NOMO-1 (cell line): ENCODE measurements around the gene PRDM13.
"Not testable (repeated sequence)": the region's sequence is repeated elsewhere in the genome, so short reads cannot be mapped to it uniquely, and the experiment has no call there.

ENCODE experiments used
- DNase-seq, 2 experiments: peaks; one replicate each; lab custom pipeline; 2025; ENCODE audit not compliant: unreplicated experiment in 2 of 2; lab: John Stamatoyannopoulos, UW

PRDM13 gene

DNA sequence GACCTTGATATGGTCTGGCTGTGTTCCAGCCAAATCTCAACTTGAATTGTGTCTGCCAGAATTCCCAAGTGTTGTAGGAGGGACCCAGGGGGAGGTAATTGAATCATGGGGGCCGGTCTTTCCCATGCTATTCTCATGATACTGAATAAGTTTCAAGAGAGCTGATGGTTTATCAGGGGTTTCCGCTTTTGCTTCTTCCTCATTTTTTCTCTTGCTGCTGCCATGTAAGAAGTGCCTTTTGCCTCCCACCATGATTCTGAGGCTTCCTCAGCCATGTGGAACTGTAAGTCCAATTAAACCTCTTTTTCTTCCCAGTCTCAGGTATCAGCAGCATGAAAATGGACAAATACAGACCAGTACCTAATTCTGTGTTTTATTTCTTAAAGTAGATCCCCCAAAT is 15.4 kb downstream of the PRDM13 start:
- DNase-seq = not testable (repeated sequence)

GRCh38 chr6:99629293-99629692 is 22.7 kb downstream of the PRDM13 start:
- no peak for DNase-seq

DNA sequence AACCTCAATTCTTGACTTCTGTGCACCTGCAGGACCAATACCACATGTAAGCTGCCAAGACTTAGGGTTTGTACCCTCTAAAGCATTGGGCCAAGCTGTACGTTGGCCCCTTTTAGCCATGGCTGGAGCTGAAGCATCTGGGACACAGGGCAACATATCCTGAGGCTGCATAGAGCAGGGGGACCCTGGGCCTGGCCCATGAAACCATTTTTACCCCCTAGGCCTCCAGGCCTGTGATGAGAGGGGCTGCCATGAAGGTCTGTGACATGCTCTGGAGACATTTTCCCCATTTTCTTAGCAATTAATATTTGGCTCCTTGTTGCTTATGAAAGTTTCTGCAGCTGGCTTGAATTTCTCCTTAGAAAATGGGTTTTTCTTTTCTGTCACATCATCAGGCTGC is 31.0 kb downstream of the PRDM13 start:
- no peak for DNase-seq

DNA sequence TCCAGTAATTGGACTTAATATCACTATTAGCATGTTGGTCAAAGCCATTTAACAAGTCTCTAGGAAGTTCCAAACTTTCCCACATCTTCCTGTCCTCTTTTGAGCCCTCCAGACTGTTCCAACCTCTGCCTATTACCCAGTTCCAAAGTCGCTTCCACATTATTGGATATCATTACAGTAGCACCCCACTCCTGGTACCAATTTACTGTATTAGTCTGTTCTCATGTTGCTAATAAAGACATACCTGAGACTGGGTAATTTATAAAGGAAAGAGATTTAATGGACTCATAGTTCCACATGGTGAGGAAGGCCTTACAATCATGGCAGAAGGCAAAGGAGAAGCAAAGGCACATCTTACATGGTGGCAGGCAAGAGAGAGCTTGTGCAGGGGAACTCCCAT is 31.7 kb downstream of the PRDM13 start:
- DNase-seq = not testable (repeated sequence)

DNA sequence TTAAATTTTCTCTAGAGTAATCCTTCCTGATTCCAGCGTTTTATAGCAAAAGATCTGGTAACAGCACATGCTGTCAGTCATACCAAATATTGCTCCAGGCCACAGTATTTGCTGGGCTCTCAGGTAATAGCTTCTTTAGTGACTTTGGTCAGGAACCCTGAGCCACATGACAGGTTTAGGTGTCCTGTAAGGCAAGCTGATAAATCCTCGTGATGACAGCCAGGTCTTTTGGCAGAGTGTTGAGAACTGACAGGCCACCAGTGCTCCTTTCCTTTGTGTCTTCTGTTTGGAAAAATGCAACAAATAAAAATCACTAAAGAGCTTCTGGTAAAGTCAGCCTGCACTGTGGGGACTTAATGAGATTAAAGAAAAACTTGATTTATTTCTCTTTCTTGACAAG is 34.6 kb downstream of the PRDM13 start:
- no peak for DNase-seq

DNA sequence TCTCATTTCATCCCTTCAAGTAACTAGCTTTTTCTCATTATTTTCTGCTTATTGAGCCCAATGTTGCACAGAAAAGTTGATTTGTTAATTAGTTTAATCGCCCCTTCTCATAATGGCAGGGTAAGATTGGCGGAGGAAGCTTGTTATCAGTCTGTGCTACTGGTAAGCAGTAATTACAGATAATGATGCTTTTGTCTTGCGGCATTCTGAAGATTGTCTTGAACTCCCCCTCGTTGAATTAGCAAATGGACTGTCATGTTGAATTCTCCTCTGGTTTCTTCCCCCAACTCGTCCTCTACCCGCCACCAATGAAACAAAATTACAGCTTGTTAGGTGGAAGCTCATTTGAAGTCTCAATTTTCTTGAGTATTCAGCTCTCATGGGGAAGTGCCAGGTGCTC is 39.4 kb downstream of the PRDM13 start:
- DNase-seq = no peak

GRCh38 chr6:99650091-99650571 is 43.5 kb downstream of the PRDM13 start:
- not testable (repeated sequence) for DNase-seq

GRCh38 chr6:99660206-99660605 is 53.6 kb downstream of the PRDM13 start:
- no peak for DNase-seq

DNA sequence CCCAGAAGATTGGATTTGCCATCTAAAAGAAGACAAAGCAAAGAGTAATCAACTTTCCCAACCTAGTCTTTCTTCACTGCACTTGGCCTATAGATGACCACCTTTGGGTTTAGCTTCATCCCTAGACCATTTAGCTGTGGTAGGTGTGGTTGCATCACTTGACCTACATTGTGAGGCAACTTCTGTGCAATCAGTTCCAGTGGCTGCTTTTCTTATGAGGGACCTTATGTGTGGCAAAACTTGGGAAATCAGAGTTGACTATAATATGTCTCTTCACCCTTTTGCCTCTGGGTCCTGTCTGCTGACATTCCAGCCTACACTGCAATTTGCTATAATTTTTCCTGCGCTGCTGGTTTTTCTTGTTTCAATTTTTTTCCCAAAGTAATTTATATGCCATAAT is 55.2 kb downstream of the PRDM13 start:
- no peak for DNase-seq

DNA sequence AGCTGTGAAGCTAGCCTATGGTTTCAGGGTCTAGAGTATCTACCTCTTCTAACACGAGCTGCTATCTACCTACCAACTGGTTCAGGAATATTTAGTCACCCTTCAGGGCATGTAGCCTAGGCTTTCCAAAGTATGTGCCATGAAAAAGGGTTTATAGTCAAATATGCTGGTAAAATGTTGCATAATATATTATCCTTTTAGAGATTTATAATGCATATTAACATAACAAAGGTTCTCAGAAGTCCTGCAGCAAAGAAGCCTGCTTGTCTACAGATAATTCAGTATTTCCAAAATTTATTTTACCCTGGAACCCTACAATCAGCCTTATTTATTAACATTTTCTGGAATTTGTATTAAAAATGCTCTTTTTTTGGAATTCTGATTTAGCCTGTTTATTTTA is 56.0 kb downstream of the PRDM13 start:
- DNase-seq = no peak
